GM19324 (cell line): Measurements from ENCODE around the gene NOL9.
"Not testable (repeated sequence)": the region's sequence is repeated elsewhere in the genome, so short reads cannot be mapped to it uniquely, and the experiment has no call there.

Experiments used
- ATAC-seq: cut with Tn5 transposase; IDR thresholded peaks from one replicate; pipeline ENCODE4 v1.9.1; 2021; ENCODE audit warnings: mild to moderate bottlenecking, moderate library complexity; ENCODE audit not compliant: unreplicated experiment, low FRiP score

The NOL9 gene

GRCh38 chr1:6506210-6507036 is 47.9 kb downstream of the NOL9 start:
- no peak for ATAC-seq

GRCh38 chr1:6505367-6506209 is 48.7 kb downstream of the NOL9 start:
- no peak for ATAC-seq

- no peak for ATAC-seq
Observed at GRCh38 chr1:6504887-6505286, 49.4 kb downstream of the NOL9 start.

- no peak for ATAC-seq
Observed at GRCh38 chr1:6503884-6504602, 50.3 kb downstream of the NOL9 start.

GRCh38 chr1:6502000-6502891 is 52.1 kb downstream of the NOL9 start:
- ATAC-seq = no peak

- no peak for ATAC-seq
Observed at GRCh38 chr1:6501279-6501813, 53.0 kb downstream of the NOL9 start.

GRCh38 chr1:6500544-6501278 is 53.6 kb downstream of the NOL9 start:
- ATAC-seq = no peak

- ATAC-seq = no peak
Observed at GRCh38 chr1:6499296-6499695, 55.0 kb downstream of the NOL9 start.

- no peak for ATAC-seq
Observed at GRCh38 chr1:6498576-6499111, 55.7 kb downstream of the NOL9 start.

GRCh38 chr1:6497867-6498575 is 56.3 kb downstream of the NOL9 start:
- no peak for ATAC-seq

- ATAC-seq = no peak
Observed at GRCh38 chr1:6497215-6497866, 57.0 kb downstream of the NOL9 start.

- ATAC-seq = no peak
Observed at GRCh38 chr1:6496890-6497214, 57.5 kb downstream of the NOL9 start.

GRCh38 chr1:6496365-6496721 is 58.0 kb downstream of the NOL9 start:
- no peak for ATAC-seq

GRCh38 chr1:6495540-6496364 is 58.6 kb downstream of the NOL9 start:
- ATAC-seq = no peak

GRCh38 chr1:6495041-6495441 is 59.3 kb downstream of the NOL9 start:
- ATAC-seq = no peak

GRCh38 chr1:6494627-6495026 is 59.7 kb downstream of the NOL9 start:
- no peak for ATAC-seq

- ATAC-seq = not testable (repeated sequence)
Observed at GRCh38 chr1:6493834-6494223, 60.5 kb downstream of the NOL9 start.
